ENCODE results near the gene CHL1.

DNA sequence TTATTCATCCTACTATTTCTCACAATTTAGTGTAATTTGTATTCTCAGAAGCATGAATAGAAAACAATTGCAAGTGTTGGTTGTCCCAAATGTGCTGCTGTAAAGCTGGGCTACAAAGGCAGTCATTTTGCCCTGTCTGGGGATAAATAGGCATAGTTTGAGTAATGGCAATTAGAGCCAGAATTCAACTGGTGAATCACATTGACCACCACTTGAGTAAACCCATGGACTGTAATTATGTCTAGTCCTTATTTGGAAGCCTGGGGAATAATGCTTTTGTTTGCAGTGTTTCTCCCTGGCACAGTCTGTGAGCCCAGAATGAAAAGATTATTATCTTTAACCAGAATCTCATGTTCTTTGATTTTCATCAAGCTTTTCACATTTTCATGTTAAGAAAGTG, 30.5 kb upstream of the CHL1 start:
- TF ChIP-seq EZH2 (IDR thresholded peaks at IDR 0.05): no peak
- TF ChIP-seq POLR2AphosphoS5 (IDR thresholded peaks at IDR 0.05; ENCODE audit: borderline replicate concordance, low read depth, low read length): no peak
